GM21515 (cell line): Measurements from ENCODE around the gene SLC7A7.

Source experiments
- ATAC-seq: cut with Tn5 transposase; IDR thresholded peaks from one replicate; pipeline ENCODE4 v1.9.1; 2021; ENCODE audit not compliant: unreplicated experiment

The SLC7A7 gene

GRCh38 chr14:22844221-22845102 lies 29.2 kb upstream of the SLC7A7 start:
- no peak for ATAC-seq

- no peak for ATAC-seq
These were observed 28.1 kb upstream of the SLC7A7 start for GRCh38 chr14:22843123-22843925.

- no peak for ATAC-seq
These were observed 27.2 kb upstream of the SLC7A7 start for GRCh38 chr14:22842211-22843122.

GRCh38 chr14:22841769-22842168 lies 26.5 kb upstream of the SLC7A7 start:
- no peak for ATAC-seq

GRCh38 chr14:22841311-22841710 lies 26.1 kb upstream of the SLC7A7 start:
- no peak for ATAC-seq

- ATAC-seq, result no peak
These were observed 24.0 kb upstream of the SLC7A7 start for GRCh38 chr14:22839159-22839779.

GRCh38 chr14:22838631-22839041 lies 23.4 kb upstream of the SLC7A7 start:
- no peak for ATAC-seq

- no peak for ATAC-seq
These were observed 22.7 kb upstream of the SLC7A7 start for GRCh38 chr14:22837750-22838538.

- no peak for ATAC-seq
These were observed 22.0 kb upstream of the SLC7A7 start for GRCh38 chr14:22837114-22837749.

- no peak for ATAC-seq
These were observed 21.3 kb upstream of the SLC7A7 start, which contains the start of gene MMP14 for GRCh38 chr14:22836301-22837113. MMP14 (plus strand) TSS chr14:22836585; CDS start chr14:22836818, 233 bp downstream.

GRCh38 chr14:22835505-22835904 lies 20.3 kb upstream of the SLC7A7 start:
- ATAC-seq, result no peak

GRCh38 chr14:22830443-22831010 lies 15.3 kb upstream of the SLC7A7 start:
- ATAC-seq, result peak; percentile 8

GRCh38 chr14:22829661-22830442 lies 14.6 kb upstream of the SLC7A7 start, which contains the start of gene MRPL52:
MRPL52 (plus strand) TSS chr14:22829887; CDS start chr14:22829913, 26 bp downstream.
- ATAC-seq, result peak; percentile 78

GRCh38 chr14:22829076-22829660 lies 13.9 kb upstream of the SLC7A7 start:
- peak; percentile 5 for ATAC-seq

GRCh38 chr14:22824711-22825359 lies 9.6 kb upstream of the SLC7A7 start:
- no peak for ATAC-seq

- ATAC-seq, result peak; percentile 46
These were observed 7.4 kb upstream of the SLC7A7 start for GRCh38 chr14:22822571-22823098.
